H1 (cell line): ENCODE results near the gene VPS13D. TPM values are rescaled to one million over a fixed set of nuclear protein-coding genes. Genes with fewer than 3 reads are reported as not detected.

Experiments used
- CTCF ChIA-PET: fragments of 300-600 bp; sonication (Branson Sonifier 250); formaldehyde crosslinking; loops from one replicate; lab custom pipeline; 2021; ENCODE audit not compliant: partially characterized antibody; lab: Charles Lee
- POLR2A ChIA-PET: fragments of 300-600 bp; sonication (Branson Sonifier 250); formaldehyde crosslinking; loops from one replicate; lab custom pipeline; 2021; ENCODE audit warnings: inconsistent platforms; ENCODE audit not compliant: partially characterized antibody; lab: Charles Lee
- DNase-seq, 2 experiments: peaks; one replicate each; pipeline versions ENCODE4 v3.0.0 to v3.0.0-alpha.2; 2010 to 2022; ENCODE audit warnings: low spot score in 2 of 2, low read depth in 1 of 2, mixed read lengths in 1 of 2
- FAIRE-seq: peaks from 2 replicates; lab custom pipeline; 2011; peaks lifted over from hg19 to GRCh38; lab: Jason Lieb, UNC
- H2AFZ ChIP-seq: 2 replicates; pipeline ENCODE4 v1.8.1; 2012; ENCODE audit warnings: low read length, inconsistent platforms
- H2AK5ac ChIP-seq: 2 replicates; pipeline ENCODE4 v1.6.1; 2013; ENCODE audit warnings: low read depth, low read length
- H2BK120ac ChIP-seq: replicated peaks from 2 replicates; pipeline ENCODE3; 2013; ENCODE audit warnings: low read depth, low read length, inconsistent platforms
- H2BK12ac ChIP-seq: 2 replicates; pipeline ENCODE4 v1.6.1; 2013; ENCODE audit warnings: low read depth, low read length
- H2BK15ac ChIP-seq: 2 replicates; pipeline ENCODE4 v1.6.1; 2013; ENCODE audit warnings: low read length
- H2BK20ac ChIP-seq: 2 replicates; pipeline ENCODE4 v1.6.1; 2013; ENCODE audit warnings: low read length
- H2BK5ac ChIP-seq: 2 replicates; pipeline ENCODE4 v1.6.1; 2013; ENCODE audit warnings: low read depth, low read length
- H3K14ac ChIP-seq: 2 replicates; pipeline ENCODE4 v1.6.1; 2013; ENCODE audit warnings: inconsistent platforms; ENCODE audit not compliant: insufficient read length
- H3K18ac ChIP-seq: 2 replicates; pipeline ENCODE4 v1.6.1; 2013; ENCODE audit warnings: low read length; ENCODE audit errors: extremely low read depth
- H3K23ac ChIP-seq: 2 replicates; pipeline ENCODE4 v1.6.1; 2013; ENCODE audit warnings: inconsistent platforms; ENCODE audit not compliant: insufficient read length
- H3K23me2 ChIP-seq: 2 replicates; pipeline ENCODE4 v1.6.1; 2013; ENCODE audit warnings: low read depth, low read length
- H3K27ac ChIP-seq: 2 replicates; pipeline ENCODE4 v1.6.1; 2011; ENCODE audit warnings: low read depth, low read length, inconsistent platforms
- H3K27me3 ChIP-seq, 4 experiments: replicated peaks in 1 of 4; 1 replicate in 1 of 4; 2 replicates in 3 of 4; pipeline versions ENCODE4 v1.6.1 to v1.8.1; 2011 to 2013; ENCODE audit warnings: low read length in 3 of 4, mild to moderate bottlenecking in 3 of 4, inconsistent platforms in 2 of 4, mixed read lengths in 2 of 4, moderate library complexity in 1 of 4; ENCODE audit not compliant: control insufficient read depth in 3 of 4, insufficient read depth in 3 of 4; ENCODE audit errors: extremely low read depth in 1 of 4
- H3K36me3 ChIP-seq, 4 experiments: 2 replicates each; pipeline versions ENCODE4 v1.6.1 to v1.8.1; 2011 to 2013; ENCODE audit warnings: mild to moderate bottlenecking in 4 of 4, low read length in 3 of 4, moderate library complexity in 2 of 4, control low read depth in 1 of 4, inconsistent platforms in 1 of 4; ENCODE audit not compliant: insufficient read depth in 4 of 4, control insufficient read depth in 2 of 4
- H3K4ac ChIP-seq: replicated peaks from 2 replicates; pipeline ENCODE3; 2013; ENCODE audit warnings: low read length, low read depth, mixed read lengths, inconsistent platforms; ENCODE audit not compliant: insufficient read length
- H3K4me1 ChIP-seq, 4 experiments: replicated peaks in 1 of 4; 1 replicate in 1 of 4; 2 replicates in 3 of 4; pipeline versions ENCODE4 v1.6.1 to v1.8.1; 2011 to 2013; ENCODE audit warnings: low read length in 3 of 4, inconsistent platforms in 2 of 4, mixed read lengths in 1 of 4; ENCODE audit not compliant: insufficient read depth in 4 of 4, control insufficient read depth in 3 of 4
- H3K4me2 ChIP-seq, 2 experiments: 2 replicates each; pipeline versions ENCODE4 v1.6.1 to v1.8.1; 2011 to 2013; ENCODE audit warnings: low read depth in 2 of 2, low read length in 2 of 2, control low read depth in 1 of 2, inconsistent platforms in 1 of 2, mild to moderate bottlenecking in 1 of 2; ENCODE audit not compliant: insufficient read depth in 1 of 2
- H3K4me3 ChIP-seq, 4 experiments: fragments of 200-600, 300-600 bp in 1 of 4; sonication (generic), shearing (Covaris generic), sonication (Bioruptor Twin) in 1 of 4; 2 replicates each; pipeline versions ENCODE4 v1.5.1 to v1.8.1; 2011 to 2016; ENCODE audit warnings: low read length in 4 of 4, low read depth in 3 of 4, control low read depth in 2 of 4, inconsistent platforms in 2 of 4, mild to moderate bottlenecking in 2 of 4, mixed read lengths in 1 of 4, moderate library complexity in 1 of 4; ENCODE audit not compliant: insufficient read depth in 2 of 4; ENCODE audit errors: extremely low read depth in 1 of 4
- H3K56ac ChIP-seq: replicated peaks from 2 replicates; pipeline ENCODE3; 2013; ENCODE audit warnings: low read depth, mild to moderate bottlenecking, mixed read lengths, low read length, inconsistent platforms; ENCODE audit not compliant: insufficient read length
- H3K79me1 ChIP-seq: 2 replicates; pipeline ENCODE4 v1.6.1; 2013; ENCODE audit warnings: low read depth, low read length, control low read depth
- H3K79me2 ChIP-seq, 2 experiments: 2 replicates each; pipeline versions ENCODE4 v1.6.1 to v1.8.1; 2012 to 2013; ENCODE audit warnings: low read length in 2 of 2, mild to moderate bottlenecking in 2 of 2, inconsistent platforms in 1 of 2; ENCODE audit not compliant: insufficient read depth in 2 of 2, control insufficient read depth in 1 of 2
- H3K9ac ChIP-seq, 4 experiments: replicated peaks in 1 of 4; 1 replicate in 1 of 4; 2 replicates in 3 of 4; pipeline versions ENCODE4 v1.6.1 to v1.8.1; 2011 to 2013; ENCODE audit warnings: low read depth in 3 of 4, low read length in 3 of 4, control low read depth in 2 of 4, mild to moderate bottlenecking in 2 of 4, moderate library complexity in 2 of 4, inconsistent platforms in 1 of 4; ENCODE audit errors: extremely low read depth in 1 of 4
- H3K9me3 ChIP-seq, 2 experiments: 2 replicates each; pipeline versions ENCODE4 v1.6.1 to v1.8.1; 2012 to 2013; ENCODE audit warnings: mild to moderate bottlenecking in 2 of 2, moderate library complexity in 2 of 2, control low read depth in 1 of 2, inconsistent platforms in 1 of 2, low read depth in 1 of 2, low read length in 1 of 2, mixed read lengths in 1 of 2; ENCODE audit not compliant: insufficient read depth in 2 of 2
- H4K20me1 ChIP-seq, 2 experiments: replicated peaks in 1 of 2; 2 replicates each; pipeline versions ENCODE3 to v1.8.1; 2011 to 2013; ENCODE audit warnings: inconsistent platforms in 2 of 2, low read length in 2 of 2, mild to moderate bottlenecking in 1 of 2; ENCODE audit not compliant: insufficient read depth in 2 of 2, control insufficient read depth in 1 of 2
- H4K5ac ChIP-seq: 2 replicates; pipeline ENCODE4 v1.6.1; 2013; ENCODE audit warnings: low read length, low read depth, mixed read lengths, inconsistent platforms; ENCODE audit not compliant: insufficient read length
- H4K8ac ChIP-seq: 2 replicates; pipeline ENCODE4 v1.8.0; 2013; ENCODE audit warnings: mild to moderate bottlenecking, moderate library complexity, low read length, inconsistent platforms; ENCODE audit not compliant: insufficient read depth; ENCODE audit errors: extremely low read depth
- H4K91ac ChIP-seq: replicated peaks from 2 replicates; pipeline ENCODE3; 2013; ENCODE audit warnings: low read length, mixed read lengths, inconsistent platforms; ENCODE audit not compliant: insufficient read length
- CEBPB ChIP-seq: IDR thresholded peaks from 2 replicates; pipeline ENCODE4 v1.6.1; 2012; ENCODE audit warnings: low read depth, low read length
- CTBP2 ChIP-seq: IDR thresholded peaks from 2 replicates; pipeline ENCODE4 v1.7.0; 2011; ENCODE audit warnings: borderline replicate concordance, mild to moderate bottlenecking, moderate library complexity, mixed read lengths, low read length; ENCODE audit not compliant: insufficient read depth, insufficient read length
- CTCF ChIP-seq, 3 experiments: IDR thresholded peaks; 1 replicate in 2 of 3; 2 replicates in 1 of 3; pipeline versions ENCODE4 v1.5.1 to v1.6.1; 2011; ENCODE audit warnings: low read length in 3 of 3, mild to moderate bottlenecking in 3 of 3, inconsistent platforms in 2 of 3, low read depth in 1 of 3, moderate library complexity in 1 of 3; ENCODE audit not compliant: insufficient read depth in 1 of 3; ENCODE audit errors: control extremely low read depth in 1 of 3
- E2F6 ChIP-seq: IDR thresholded peaks from 2 replicates; pipeline ENCODE4 v1.6.1; 2012; ENCODE audit warnings: inconsistent platforms
- KDM1A ChIP-seq: fragments of 200-600, 300-600 bp; sonication (generic); IDR thresholded peaks from 2 replicates; pipeline ENCODE4 v1.7.1; 2016; ENCODE audit warnings: mild to moderate bottlenecking, low read length, borderline replicate concordance
- RNF2 ChIP-seq: fragments of 200-900, 300-1000 bp; sonication (generic); IDR thresholded peaks from 2 replicates; pipeline ENCODE4 v1.7.1; 2016; ENCODE audit warnings: borderline replicate concordance, low read depth, mild to moderate bottlenecking, antibody characterized with exemption, low read length; ENCODE audit not compliant: poor library complexity, severe bottlenecking; ENCODE audit errors: missing control alignments
- SIX5 ChIP-seq: IDR thresholded peaks from 2 replicates; pipeline ENCODE4 v1.6.1; 2011; ENCODE audit warnings: mild to moderate bottlenecking, low read depth, low read length
- SRF ChIP-seq: IDR thresholded peaks from 2 replicates; pipeline ENCODE4 v1.6.1; 2011; ENCODE audit warnings: mild to moderate bottlenecking, low read depth, low read length, moderate library complexity
- TAF7 ChIP-seq: optimal IDR thresholded peaks from 2 replicates; pipeline ENCODE3; 2011; ENCODE audit warnings: low read depth, mild to moderate bottlenecking, inconsistent platforms, low read length, moderate library complexity, borderline replicate concordance
- TCF12 ChIP-seq: IDR thresholded peaks from 2 replicates; pipeline ENCODE4 v1.6.1; 2011; ENCODE audit warnings: low read depth, mild to moderate bottlenecking, low read length
- WGBS, 2 experiments: shearing (Covaris generic) in 1 of 2; methylation state at CpG; one replicate each; pipeline versions ENCODE4 v1.1.6 to v1.1.7; 2013 to 2015; ENCODE audit warnings: low lambda C conversion rate in 2 of 2, mixed read lengths in 2 of 2, inconsistent platforms in 1 of 2, low coverage in 1 of 2, missing lambda C conversion rate in 1 of 2; ENCODE audit not compliant: insufficient replicate concordance in 2 of 2, insufficient coverage in 1 of 2, insufficient read length in 1 of 2; ENCODE audit errors: extremely low coverage in 1 of 2, missing lambda C conversion rate in 1 of 2; 5-methylcytosine and 5-hydroxymethylcytosine counted together
- polyA plus RNA-seq, 7 experiments: library from polyadenylated mRNA; depleted of rRNA in 3 of 7; stranded (reverse) in 5 of 7; unstranded in 2 of 7; fragments of >200 nt in 5 of 7; fragments of 200-250 nt in 2 of 7; gene quantifications; 1 replicate in 5 of 7; 2 replicates in 1 of 7; 4 replicates in 1 of 7; pipeline versions ENCODE4 v1.2.1 to v1.2.3, GENCODE V29; 2011 to 2013; ENCODE audit warnings: missing spikeins in 2 of 7, mixed read lengths in 2 of 7
- total RNA-seq: library from RNA; stranded (reverse); fragmentation: NEBNext Ultra II Directional; extraction: Animal tissue kit (Norgen Biotek cat#: 25700); gene quantifications from 2 replicates; pipeline ENCODE4 v1.2.1, GENCODE V29; 2021

The VPS13D gene
- total and polyA plus RNA-seq, 2 of the 8 experiments (the other 6 are each of a cell fraction or from before 2014, with no cell fraction given) = 10.9 to 31.2 TPM

GRCh38 chr1:12383786-12384185 lies 154.0 kb downstream of the VPS13D start:
- H3K23me2 ChIP-seq = no peaks in the 10 kb centered on the region
- no peak overlapping the region for H3K23ac ChIP-seq
- no peak overlapping the region for H4K8ac ChIP-seq
- ChIA-PET CTCF (interaction anchor here (1.0 to 2.3 kb wide), 2 partner anchors 22 to 24 kb away, joined by 4 to 9 read pairs; no protein-coding TSS in a partner anchor), POLR2A (no interaction called here)
- H3K27ac ChIP-seq = no peak overlapping the region
- no peak overlapping the region for H3K14ac ChIP-seq
- no peak overlapping the region for H4K5ac ChIP-seq
- DNase-seq = no peak
- H3K4me1 ChIP-seq = no peaks in the 10 kb centered on the region
- H2AFZ ChIP-seq = no peak overlapping the region
- H3K27me3 ChIP-seq = no peaks in the 10 kb centered on the region
- H2AK5ac ChIP-seq = no peak overlapping the region
- H3K9me3 ChIP-seq = peaks cover 2 to 10% of the 10 kb centered on the region in 2 experiments; a peak in 1 of 4 replicates
- H3K9ac ChIP-seq = no peak overlapping the region
- H3K18ac ChIP-seq = no peak overlapping the region
- H2BK12ac ChIP-seq = no peak overlapping the region
- H2BK120ac ChIP-seq = no peak overlapping the region
- no peak overlapping the region for H4K91ac ChIP-seq
- H3K56ac ChIP-seq = no peak overlapping the region
- no peak for FAIRE-seq
- peaks cover 0 to 46% (median 25%) of the 10 kb centered on the region in 4 experiments; a peak in 7 of 8 replicates for H3K36me3 ChIP-seq
- H3K4me3 ChIP-seq = no peak overlapping the region
- H3K4ac ChIP-seq = no peak overlapping the region
- no peak overlapping the region for H3K4me2 ChIP-seq
- 88% methylated on average over 1 of the region's 1 CpG; no CpG with 5 or more reads in 1 of the 2 experiments for WGBS, 2 experiments
- H4K20me1 ChIP-seq = peaks cover 0 to 2% of the 10 kb centered on the region in 2 experiments
- no peaks in the 10 kb centered on the region for H3K79me1 ChIP-seq
- no peak overlapping the region for H2BK20ac ChIP-seq
- no peak overlapping the region for H2BK15ac ChIP-seq
- H3K79me2 ChIP-seq = no peaks in the 10 kb centered on the region
- H2BK5ac ChIP-seq = no peak overlapping the region
- no peak for TF ChIP-seq CTBP2
- TF ChIP-seq CEBPB = no peak
- TF ChIP-seq SRF = no peak
- no peak for TF ChIP-seq KDM1A
- no peak for TF ChIP-seq SIX5
- no peak for TF ChIP-seq RNF2
- TF ChIP-seq CTCF (IDR thresholded peaks at IDR 0.05; ENCODE audit: control extremely low read depth in 1 of 3, insufficient read depth in 1 of 3, low read depth in 1 of 3, low read length in 3 of 3) = no peak
- no peak for TF ChIP-seq E2F6
- no peak for TF ChIP-seq TCF12
- TF ChIP-seq TAF7 = no peak
